ENCODE measurements around the gene CLIP4.
"Not testable (repeated sequence)": the region's sequence is repeated elsewhere in the genome, so short reads cannot be mapped to it uniquely, and the experiment has no call there.

CLIP4 gene

GRCh38 chr2:29100564-29100963 is 14.7 kb upstream of the CLIP4 start:
- no peak for DNase-seq

DNA sequence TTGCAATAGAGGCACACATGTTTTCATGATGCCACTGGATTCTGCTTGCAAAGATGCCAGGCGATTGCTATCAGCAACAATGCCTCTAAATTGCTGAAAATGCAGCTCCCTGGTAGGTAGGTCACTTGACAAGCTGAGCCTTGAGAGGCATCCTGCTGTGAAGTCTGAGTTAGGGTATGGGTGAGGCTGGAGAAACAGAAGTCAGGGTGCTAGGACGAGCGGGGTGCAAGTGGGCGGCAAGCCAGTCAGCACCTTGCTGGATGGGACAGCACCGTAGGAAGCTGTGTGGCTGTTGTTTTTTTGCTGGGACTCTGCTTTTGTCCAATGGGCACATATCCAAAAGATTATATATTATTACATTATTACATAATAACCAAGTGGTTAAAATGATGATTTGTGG is 10.5 kb upstream of the CLIP4 start:
- DNase-seq = no peak

GRCh38 chr2:29105375-29105774 is 9.8 kb upstream of the CLIP4 start:
- DNase-seq = no peak

GRCh38 chr2:29106256-29106655 is 9.0 kb upstream of the CLIP4 start:
- DNase-seq = no peak

DNA sequence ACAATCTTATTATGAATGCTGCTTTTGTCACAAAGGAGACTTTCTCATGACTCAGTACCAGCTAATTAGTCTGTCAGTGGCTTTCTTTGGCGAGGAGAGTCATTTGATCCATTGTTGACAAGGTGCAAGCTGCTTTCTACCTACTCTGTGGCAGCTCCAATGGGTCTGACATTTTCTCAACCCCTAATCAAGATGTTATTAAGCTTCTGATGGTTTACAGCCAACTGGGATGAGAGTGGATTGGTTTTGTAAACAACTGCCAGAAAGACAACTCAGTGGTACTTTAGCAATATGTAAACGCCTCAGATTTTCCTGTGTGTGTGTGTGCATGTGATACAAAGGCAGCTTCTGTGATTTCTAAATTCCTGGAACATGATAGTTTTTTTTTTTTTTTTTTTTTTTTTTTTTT is 8.2 kb upstream of the CLIP4 start:
- no peak for DNase-seq

DNA sequence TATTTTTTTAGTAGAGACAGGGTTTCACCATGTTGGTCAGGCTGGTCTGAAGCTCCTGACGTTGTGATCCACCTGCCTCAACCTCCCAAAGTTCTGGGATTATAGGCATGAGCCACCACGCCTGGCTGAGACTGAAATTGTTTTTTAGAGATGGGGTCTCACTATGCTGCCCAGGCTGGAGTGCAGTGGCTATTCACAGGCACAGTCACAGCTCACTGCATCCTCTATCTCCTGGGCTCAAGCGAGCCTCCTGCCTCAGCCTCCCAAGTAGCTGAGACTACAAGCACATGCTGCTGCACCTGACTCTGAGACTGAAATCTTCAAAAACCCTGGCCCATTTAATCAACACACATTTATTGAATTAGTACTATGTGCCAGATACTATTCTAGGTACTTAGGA is 7.7 kb upstream of the CLIP4 start:
- DNase-seq = not testable (repeated sequence)

DNA sequence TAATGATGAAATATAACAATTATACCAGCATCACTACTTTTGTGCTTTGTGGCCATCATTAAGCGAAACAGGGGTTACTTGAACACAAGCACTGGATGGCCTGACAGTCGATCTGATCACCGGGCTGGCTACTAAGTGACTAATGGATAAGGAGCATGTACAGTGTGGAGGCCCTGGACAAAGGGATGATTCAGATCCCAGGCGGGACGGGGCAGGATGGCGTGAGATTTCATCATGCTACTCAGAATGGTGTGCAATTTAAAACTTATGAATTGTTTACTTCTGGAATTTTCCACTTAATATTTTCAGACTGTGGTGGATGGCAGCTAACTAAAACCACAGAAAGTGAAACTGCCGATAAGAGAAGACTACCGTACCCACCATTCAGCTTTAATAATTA is 7.0 kb upstream of the CLIP4 start:
- DNase-seq = no peak

GRCh38 chr2:29109246-29109645 is 6.0 kb upstream of the CLIP4 start:
- DNase-seq = no peak

- no peak for DNase-seq
Observed at GRCh38 chr2:29110916-29111535, 4.2 kb upstream of the CLIP4 start.

GRCh38 chr2:29112379-29112778 is 2.8 kb upstream of the CLIP4 start:
- no peak for DNase-seq

GRCh38 chr2:29113027-29113686 is 2.1 kb upstream of the CLIP4 start:
- DNase-seq = no peak

DNA sequence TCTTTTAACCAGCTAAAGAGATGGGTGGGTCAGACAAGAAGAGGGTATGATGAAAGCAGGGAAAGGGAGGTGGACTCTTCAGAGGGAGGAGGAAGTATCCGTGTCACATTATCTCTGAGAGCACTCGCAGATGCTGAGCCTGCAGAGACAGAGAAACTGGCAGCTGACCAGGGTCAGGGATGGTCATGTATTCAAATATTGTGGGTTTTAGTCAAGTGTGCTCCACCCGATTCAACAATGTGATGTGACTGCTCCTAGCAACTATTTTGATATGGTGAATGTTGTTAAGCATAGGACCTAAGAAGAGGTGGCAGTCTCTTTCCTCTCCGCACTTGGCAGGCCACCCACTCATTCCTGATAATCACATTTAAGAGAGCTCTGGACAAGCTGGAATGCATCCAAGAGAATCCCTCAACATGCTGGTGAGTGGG is 1.3 kb upstream of the CLIP4 start:
- DNase-seq = no peak

- no peak for DNase-seq
Observed at GRCh38 chr2:29114586-29114945, 649 bp upstream of the CLIP4 start.

DNA sequence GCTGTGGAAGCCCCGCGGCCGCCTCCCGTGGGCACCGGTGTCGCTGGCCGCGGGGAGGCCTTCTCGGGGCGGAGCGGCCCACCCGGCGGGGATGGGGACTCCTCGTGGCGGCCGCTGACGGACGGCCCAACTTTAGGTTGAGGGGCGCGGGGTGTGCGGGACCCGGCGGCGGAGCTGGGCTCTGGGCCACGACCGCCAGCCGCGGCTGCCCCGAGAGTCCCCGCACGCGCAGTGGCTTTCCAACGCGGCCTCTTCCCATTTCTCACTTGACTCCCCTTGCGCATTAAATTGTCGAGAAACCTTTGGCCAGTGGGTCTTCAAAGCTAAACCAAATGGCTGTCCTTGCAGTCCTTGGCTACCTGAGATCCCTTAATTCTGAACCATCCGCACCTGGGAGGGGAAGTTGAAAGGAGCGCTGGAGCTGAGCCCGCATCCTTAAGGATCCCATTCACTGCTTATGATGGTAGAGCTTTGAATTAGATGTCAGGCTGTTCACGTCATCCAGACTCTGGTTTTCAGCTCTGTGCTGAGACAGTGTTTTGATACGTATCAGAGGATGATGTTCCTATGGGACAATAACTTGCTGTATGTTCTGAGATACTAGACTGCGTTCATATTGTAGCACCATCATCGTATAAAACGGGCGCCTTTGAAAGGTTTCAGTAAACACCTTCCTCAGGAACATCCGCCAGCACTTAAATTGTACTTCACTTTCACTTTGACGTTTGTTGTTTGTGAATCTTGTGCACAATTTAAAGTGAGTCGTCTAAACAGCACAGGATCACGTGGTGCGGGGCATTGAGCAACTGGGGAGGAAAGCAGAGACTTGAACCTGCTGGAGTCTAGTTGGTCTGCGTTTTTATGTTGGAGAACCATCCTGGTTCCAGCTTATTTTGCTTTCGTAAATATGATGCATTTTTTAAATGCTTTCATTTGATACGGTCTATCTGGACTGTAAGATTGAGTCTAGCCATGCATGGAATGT is 874 bp downstream of the CLIP4 start:
- peak; percentile 31 to 65 for DNase-seq

GRCh38 chr2:29117636-29118303 is 2.6 kb downstream of the CLIP4 start:
- no peak for DNase-seq

- no peak for DNase-seq
Observed at GRCh38 chr2:29119211-29119610, 4.0 kb downstream of the CLIP4 start.

DNA sequence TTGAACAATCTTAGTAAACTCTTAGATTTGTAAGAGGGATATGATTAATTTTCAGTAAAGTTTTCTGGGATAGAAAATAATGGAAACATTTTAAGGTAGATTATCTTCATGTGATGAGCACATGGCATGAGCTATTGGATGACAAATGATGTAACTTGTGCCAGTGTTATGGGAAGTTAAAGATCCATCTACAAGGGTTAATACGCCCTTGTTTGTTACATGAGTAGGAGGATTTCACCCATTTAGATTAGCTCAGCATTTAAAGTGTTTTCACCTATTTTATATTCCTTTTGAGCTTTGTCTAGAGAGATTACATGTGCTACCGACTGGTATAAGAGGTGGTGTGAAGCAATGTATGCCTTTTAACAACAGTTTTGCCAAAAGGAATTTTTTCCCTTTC is 5.6 kb downstream of the CLIP4 start:
- no peak for DNase-seq

GRCh38 chr2:29123617-29124349 is 8.6 kb downstream of the CLIP4 start:
- DNase-seq = no peak

GRCh38 chr2:29124504-29124903 is 9.3 kb downstream of the CLIP4 start:
- no peak for DNase-seq

DNA sequence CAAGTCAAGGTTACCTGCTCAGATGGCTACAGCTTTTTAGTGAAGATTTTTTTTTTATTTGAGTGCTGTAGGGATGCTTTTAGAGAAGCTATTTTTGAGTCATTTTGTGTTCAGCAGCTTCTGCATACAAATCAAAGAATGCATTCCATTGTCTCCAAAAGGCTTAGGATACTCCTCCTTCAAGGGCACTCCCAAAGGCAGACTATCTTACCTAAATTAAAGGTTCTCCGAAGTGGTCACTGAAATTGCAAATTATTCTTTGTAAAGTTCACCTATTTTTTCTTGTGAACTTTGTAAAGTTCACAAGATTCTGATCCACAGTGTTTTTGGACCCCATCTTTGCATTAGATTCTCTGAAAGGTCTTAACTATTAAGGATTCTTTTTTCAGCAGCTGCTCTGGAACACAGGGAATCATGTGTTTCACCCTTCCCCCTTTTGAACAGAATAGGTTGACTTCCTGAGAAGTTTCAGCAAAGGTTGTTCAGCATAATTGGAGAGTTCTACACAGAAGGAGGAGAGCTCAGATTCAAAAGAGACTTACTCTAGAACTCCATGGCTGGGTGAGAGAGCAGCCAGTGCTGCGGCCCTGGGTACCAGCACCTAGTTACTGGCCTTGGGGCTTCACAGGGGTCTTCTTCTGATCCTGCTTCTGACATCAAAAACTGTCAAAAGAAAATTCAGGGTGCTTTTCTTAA is 14.5 kb downstream of the CLIP4 start:
- no peak for DNase-seq

DNA sequence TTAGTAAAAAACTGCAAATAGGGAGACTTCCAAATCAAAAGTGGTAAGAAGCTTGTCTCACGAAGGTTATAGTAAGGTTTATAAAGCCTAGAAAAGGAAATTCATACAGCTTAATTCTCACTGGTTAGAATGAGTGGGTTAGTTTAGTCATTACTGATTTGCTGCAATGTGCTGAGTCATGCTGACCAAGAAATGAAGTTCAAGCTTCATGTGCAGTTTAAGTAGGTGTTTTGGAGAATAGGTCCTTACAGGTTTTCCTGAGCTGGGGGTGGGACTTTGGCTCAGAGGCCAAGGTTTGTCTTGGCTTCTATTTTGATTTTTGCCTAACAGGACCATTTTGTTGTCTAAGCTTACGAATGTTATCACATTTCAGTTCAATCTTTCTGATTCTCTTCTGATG is 15.1 kb downstream of the CLIP4 start:
- peak in 1 of 2 experiments; percentile 10 for DNase-seq

DNA sequence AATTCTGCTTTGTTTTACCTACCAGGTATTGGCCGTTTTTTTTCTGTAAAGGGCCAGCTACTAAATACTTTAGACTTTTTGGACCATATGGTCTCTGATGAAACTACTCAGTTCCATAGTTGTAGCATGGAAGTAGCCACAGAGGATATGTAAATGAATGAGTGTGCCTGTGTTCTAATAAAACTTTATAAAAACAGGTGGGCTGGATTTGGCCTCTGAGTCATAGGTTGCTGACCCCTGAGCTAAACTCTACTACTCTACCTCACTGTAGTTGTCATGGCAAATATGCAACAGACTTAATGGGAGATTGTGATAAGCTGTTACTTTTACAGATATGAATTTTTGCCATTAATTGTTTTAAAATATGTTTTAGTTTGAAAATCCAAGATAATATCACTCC is 19.7 kb downstream of the CLIP4 start:
- DNase-seq = no peak
